HG02678 (cell line): ENCODE data around the gene ALG5.

Experiments
- ATAC-seq: cut with Tn5 transposase; IDR thresholded peaks from one replicate; pipeline ENCODE4 v1.9.1; 2021; ENCODE audit warnings: mild to moderate bottlenecking, moderate library complexity; ENCODE audit not compliant: unreplicated experiment

The ALG5 gene, protein sequence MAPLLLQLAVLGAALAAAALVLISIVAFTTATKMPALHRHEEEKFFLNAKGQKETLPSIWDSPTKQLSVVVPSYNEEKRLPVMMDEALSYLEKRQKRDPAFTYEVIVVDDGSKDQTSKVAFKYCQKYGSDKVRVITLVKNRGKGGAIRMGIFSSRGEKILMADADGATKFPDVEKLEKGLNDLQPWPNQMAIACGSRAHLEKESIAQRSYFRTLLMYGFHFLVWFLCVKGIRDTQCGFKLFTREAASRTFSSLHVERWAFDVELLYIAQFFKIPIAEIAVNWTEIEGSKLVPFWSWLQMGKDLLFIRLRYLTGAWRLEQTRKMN

DNA sequence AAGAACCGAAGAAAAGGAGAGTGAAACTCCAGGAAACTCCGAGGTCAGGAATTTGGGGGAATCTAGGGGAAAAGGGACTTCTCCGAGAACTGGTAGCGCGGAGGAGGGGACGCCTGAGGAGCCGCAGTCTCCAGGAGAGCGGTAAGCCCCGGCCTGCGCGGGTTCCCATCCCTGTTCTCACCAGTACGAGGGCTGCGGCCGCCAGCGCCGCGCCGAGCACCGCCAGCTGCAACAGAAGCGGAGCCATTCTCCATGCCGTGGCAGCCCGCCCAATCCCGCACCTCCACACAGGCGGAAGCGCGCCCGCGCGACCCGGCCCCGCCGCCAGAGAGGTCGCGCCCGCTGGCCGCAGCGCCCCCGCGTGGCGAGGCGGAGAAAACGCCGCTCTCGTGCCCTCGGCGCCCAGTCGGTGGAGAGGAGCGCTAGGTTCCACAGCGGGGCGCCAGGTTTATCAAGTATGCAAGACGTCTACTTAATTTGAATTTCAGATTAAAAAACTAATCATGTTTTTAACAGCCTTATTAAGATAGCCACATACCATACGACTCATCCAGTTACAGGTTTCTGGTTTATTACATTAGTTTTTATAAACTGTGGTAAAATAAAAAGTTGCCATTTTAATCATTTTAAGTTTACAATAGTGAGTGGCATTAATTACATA is at the start of gene ALG5:
ALG5 (minus strand) TSS at position 287 of the 661 bp plus-strand sequence; CDS start at position 247, 40 bp downstream.
- peak; percentile 63 for ATAC-seq

DNA sequence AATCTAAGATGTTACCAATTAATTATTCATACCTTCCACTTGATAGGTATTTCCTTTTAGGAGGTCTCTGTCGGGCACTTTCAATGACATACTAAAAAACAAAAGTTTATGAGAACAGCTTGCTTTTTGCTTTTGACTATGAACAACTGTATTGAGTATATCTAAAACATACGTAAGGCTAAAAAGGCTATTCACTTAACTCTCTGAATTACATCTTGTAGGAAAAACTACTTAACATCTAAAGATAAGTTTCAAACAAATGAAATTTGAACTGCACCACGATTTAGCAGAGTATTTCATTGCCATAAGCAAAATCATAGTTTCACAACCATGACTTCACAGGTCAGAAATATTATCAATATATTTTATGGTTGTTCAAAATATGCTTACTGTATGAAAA is 48.7 kb upstream of the ALG5 start:
- no peak for ATAC-seq

DNA sequence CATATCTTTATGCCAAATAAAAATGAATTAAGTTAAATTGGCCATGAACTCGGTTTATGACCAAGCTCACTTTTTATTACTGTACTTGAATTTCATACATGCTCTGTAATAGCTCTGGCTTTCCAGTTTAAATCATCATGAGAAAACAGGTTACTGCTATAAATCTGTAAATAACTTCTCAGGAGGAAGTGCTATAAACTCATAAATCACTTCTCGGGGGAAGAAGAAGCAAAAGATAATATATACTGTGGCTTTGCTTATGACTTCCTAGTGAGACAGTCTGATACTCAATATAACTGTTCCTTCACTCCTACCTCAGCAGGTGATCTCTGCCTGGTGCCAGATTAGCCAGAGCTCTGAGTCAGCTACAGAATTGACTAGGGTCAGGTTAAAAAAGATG is 47.9 kb upstream of the ALG5 start:
- ATAC-seq: no peak

DNA sequence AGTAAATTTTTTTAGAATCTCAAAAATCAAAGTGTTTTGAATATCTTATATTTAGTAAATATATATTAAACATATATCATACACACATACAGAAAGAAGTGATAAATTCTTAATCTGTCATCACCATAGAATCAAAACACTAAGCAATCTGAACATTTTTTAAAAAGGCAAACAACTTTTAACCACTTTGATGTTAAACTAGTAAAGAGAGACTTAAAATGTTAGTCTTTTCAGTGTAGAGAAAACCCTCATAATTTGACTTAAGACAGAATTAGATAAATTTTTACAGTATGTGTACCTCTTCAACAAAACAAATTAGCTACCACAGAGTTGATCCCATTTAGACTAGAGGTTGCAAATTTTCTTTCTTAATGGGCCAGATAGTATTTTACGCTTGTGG is 46.9 kb upstream of the ALG5 start:
- ATAC-seq: no peak

DNA sequence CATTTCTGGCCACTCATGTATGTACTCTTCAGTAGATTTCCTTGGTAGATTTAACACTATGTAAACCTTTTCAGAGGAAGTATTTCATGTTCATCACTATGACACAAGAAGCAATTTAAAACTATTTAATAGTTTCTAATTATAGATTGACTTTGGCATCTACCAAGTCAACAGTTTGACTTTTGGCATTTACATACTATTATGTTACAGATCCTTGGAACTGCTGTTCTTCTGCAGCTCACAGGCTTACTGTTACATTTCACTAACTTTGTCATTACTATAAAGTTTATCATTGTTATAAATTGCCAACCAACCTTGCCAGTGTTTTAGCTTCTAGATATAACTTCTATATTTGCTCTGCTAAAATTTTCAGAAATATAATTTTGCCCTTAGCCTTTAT is 41.6 kb upstream of the ALG5 start:
- no peak for ATAC-seq

DNA sequence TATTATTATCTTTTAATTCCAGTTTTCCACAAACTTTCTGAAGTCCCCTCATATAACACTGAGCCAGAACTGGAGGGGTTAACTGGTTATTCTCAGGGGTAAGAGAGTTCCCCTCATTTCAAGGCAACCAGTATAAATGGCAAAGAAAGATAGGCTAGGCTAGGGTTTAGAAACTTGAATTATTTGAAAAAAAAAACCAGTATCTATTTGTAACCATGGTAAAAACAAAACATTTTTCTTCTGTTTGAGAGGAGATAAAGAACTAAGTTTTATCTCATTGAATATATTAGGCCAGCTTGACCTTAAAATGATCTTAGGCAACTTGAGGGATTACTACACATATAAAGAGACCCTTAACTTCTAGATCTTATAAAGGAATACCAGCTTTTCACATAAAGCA is 40.8 kb upstream of the ALG5 start:
- no peak for ATAC-seq

DNA sequence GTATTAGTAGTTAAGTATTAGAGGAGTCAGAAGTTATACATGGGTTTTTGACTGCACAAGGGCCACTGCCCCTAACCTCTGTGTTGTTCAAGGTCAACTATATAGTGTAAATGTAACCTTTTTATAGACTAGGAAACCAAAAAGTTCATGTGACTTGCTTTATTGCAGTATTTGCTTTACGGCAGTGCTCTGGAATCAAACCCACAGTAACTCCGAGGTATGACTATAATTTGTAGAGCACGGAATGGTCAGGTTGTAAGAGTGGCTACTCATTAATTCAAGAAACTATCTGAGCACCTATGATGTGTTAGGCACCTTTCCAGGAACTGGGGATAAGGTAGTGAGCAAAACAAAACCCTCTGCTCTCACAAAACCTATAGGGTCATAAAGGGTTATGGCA is 38.1 kb upstream of the ALG5 start:
- ATAC-seq: no peak

DNA sequence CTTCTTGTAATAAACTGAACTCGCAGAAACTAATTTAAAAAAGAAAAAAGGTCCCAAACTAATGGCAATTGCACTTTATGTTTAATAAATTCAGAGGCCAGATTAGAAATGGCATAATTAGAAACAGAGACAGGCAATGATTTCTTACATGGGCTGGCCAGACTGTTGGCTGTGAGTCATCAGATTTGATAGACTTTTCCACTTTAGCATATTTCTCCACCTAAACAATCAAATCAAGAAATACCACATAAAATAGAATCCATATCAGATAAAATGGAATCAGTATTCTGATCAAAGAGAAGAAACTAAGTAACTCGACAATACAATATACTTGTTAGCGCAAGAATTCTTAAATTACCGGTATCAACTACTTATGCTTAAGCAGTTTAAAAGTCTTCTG is 30.5 kb upstream of the ALG5 start:
- ATAC-seq: no peak

DNA sequence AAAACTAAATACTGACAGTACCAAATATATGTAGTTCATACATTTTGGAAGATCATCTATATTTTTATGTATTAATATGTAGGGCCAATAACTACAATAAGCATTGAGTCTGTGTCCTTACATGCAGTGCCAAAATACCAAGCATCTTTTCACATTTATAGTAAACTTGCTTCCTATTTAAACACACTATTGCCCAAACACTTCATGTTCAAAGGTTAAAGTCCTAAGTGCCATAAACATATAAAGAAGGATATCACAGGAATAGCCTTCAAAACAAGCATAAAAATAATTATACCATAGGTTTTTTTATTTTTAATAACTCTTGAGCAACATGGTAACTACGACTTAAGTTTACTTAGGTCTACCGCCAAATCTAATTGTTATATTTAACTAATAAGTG is 28.5 kb upstream of the ALG5 start:
- no peak for ATAC-seq

DNA sequence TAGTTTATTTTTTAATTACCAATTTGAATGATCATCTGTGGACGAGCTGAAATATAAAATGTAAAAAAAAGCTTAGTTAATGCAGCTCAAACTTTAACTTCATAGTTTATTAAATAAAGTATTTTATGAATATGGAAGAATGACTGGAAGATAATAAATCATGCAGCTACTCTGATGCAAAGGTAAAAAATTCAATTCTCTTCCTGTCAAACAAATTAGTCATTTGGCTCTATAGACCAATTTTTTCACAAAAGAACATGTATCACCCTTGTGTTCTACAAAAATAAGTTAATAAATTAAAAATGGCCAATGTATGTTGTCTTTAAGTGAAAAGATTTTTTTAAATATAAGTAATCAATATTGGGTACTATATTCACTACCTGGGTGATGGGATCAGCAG is 27.6 kb upstream of the ALG5 start:
- no peak for ATAC-seq

DNA sequence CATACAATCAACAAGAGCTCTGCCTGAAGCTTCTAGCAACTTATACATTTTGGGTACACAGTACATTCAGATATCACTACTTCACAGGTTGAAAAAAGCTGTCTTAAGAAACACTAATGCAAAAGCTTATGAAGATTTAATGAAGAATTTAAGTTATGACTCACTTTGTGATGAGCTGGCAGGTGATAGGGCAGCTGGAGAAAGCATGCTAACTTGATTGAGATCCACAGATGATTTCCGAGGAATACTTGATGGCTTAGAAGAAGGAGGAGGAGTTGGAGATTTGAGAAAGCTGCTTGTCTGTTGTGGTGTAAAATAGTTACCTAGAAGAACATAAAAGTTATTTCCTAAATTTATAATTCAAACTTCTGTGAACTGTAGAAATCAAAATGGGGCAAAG is 24.7 kb upstream of the ALG5 start:
- ATAC-seq: no peak

DNA sequence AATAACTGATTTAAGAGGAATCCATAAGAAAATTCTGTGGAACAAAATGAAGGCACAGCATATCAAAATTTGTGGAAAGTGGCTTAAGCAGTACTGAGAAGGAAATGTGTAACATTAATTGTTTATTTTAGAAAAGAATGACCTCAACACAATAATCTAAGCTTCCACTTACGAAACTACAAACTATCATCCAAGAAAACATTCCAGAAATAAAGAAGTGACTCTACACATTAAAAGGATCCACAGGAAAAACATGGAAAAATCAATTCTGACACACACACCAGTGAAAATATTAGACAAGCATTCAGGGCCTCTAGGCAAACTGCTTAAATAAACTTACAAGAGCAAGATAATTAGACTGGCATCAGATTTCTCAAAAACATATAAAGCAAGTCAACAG is 15.5 kb upstream of the ALG5 start:
- no peak for ATAC-seq

DNA sequence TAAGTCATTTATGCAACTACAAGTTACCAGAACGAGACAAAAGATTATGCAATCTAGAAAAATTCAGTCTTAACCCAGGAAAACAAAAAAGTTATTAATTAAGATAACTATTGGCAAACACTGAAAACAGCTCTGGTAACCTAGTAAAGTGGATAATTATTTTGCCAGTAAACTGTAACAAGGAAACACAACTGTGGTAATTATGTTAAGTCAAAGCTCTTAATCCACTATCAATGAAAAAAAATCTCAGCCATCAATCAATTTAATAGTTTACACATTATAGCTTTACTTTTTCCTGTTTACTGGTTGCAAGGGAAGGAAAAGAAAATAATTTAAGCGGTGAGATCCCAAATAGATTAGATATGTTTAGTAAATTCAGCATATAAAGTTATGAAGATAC is 12.6 kb upstream of the ALG5 start:
- no peak for ATAC-seq

DNA sequence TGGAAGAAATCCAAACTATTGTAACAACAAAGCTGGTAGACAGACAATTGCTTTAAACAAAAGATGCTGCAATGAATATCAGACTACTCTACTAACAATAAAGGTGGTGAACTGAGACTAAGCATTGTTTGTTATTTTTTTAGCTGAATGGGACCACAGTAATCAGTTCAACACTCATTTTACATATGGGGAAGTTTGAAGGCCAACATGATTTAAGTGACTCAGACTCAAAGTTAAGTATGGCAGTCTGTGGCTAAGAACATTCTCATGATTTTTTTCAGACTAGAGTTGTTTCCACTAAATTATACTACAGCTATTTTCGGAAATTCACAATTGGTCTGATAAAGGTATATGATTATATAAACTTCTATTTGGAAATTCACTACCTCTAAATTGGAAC is 11.9 kb upstream of the ALG5 start:
- no peak for ATAC-seq

DNA sequence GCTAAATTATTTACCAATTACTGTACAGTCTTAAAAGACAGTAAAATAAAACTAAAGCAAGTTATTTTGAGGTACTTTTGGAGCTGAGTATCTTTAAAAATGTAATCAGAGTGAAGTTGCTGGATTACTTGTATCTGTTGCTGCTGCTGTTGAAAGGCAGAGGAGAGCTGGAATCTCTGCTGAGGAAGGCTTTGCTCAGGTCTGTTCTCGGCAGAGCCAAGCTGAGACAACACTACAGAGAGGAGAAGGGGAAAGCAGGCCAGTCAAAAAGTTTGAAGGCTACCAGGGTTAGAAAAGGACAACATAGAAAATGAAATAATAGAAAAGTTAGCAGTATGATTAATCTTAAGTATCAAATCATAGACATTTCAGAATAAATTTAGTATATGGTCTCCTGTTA is 11.3 kb upstream of the ALG5 start:
- ATAC-seq: no peak

DNA sequence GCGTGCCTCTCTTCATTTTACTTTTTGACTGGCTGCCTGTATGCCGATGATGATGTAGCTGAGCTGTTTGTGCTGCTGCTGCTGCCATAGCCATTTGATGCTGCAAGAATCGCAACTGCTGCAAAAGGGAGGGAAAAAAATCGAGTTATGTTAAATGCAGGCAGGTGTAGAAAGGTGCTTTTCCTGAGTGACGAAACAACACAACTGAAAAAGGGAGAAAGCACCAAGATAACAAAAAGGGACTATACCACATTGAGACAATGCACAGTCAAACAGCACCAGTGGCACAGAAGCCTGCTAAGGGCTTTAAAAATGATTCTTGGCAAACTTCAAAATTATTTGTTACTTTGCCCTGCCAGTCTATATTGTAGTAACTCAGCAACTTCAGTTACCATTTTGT is 10.6 kb upstream of the ALG5 start:
- no peak for ATAC-seq

DNA sequence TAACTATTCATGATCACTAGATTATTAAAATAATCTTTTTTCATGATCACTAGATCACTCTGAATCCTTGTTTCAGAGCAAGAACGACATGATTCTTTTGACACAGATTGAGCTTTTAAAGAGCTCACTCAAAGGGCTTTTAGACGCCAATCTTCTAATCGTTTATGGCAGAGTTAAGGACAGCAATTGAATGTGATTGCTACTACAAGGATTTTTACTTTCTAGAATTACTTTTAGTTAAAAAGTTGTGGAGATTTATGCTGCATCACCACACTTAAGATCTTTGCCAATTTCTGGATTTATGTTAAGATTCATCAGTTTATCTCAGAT is 2.7 kb upstream of the ALG5 start:
- no peak for ATAC-seq

DNA sequence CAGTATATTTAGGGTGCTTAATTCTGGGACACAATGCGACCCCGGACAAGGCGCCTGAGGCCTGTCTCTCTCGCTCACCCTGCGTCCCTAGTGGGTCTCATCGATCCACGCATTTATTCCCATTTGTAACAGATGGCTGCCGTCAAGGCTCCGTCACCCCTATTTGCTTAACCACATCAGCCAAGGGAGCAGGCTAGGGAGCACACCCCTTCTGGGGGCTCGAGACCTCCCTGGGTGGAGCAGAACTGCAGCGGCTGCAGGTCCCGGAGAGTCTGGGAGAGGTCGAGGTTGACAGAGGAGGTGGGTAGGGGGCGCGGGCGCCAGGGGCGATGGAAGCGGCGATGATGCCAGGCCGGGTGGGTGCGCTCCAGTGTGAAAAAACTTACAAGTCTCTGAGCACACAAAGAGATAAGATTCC is 507 bp downstream of the ALG5 start:
- no peak for ATAC-seq

DNA sequence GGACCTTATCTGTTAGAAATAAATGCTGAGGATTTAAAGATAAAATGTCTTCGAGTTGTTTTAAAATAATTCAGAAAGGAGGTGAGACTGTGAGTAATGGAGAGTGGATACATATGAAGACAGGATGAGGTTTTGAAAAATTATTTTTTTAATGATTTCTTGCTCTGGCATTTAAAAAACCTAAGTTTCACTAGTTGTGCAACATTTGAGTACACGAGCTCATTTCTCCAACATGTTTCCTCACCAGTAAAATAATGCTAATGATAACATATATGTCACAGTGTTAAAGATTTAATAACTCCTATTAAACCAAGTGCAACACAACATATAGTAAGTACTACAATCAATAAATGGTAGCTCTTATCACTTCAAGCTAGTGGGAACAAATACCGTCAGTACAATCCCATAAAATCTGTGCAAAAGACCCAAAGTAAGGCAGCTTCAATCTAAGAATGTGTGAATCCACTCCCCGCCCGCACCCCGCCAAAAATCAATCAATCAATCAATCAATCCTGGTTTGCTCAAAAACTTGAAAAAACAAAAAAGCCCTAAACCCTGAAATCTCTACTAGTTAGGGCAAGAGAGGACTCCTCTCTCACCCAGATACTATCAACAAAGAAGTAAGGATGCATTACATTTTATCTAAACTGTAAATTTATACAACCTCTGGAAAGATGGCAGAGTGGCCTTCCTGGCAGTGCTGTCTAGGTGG is 1.3 kb downstream of the ALG5 start:
- ATAC-seq: no peak

DNA sequence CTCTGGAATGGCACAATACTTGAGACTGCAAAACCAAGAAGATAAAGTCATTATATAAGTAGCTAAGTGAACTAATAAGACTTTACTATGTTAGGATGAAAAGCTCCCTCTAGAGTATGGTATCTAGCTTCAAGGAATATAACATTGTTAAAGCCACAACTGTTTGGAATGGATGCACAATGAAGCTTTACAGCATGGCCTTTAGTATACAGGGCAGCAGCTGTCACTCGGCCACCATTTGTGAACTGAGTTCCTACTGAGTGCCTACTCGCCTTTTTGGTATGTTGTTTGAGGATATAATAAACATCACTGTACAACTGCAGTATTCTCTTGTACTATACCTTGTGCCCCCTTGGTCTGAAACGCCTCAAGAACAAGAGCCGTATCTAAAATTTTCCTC is 6.8 kb downstream of the ALG5 start:
- no peak for ATAC-seq

DNA sequence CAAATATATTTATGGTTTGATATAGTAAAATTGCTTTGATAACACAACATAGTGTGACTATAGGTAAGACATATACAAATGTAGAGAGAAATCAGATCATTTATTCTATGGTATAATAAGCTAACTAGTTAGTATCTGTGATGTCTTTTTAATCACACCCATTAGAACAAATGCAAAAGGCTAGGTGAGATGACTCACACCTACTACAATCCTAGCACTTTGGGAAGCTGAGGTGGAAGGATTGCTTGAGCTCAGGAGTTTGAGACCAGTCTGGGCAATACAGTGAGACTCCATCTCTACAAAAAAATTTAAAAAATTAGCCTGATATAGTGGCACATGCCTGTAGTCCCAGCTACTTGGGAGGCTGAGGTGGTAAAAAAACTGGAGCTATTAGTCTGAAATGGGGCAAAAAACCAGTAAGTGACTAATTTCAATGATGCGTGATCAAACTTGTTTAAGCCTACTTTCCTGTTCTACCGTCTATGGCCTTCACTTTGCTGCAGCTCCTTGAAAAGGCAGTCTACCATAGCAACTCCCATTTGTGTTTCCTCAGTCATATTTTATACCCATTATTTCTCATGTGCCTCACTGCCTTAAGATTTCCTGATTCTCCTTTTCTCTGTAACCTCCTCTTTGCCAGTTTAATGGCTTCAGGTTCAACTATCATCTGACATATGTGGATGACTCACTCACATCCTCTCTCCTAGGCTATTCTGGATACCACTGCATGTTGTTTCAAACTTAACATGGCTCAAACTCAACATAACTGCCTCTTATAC is 12.5 kb downstream of the ALG5 start:
- no peak for ATAC-seq
